HepG2 (cell line): ENCODE results near the gene ADGRL1. TPM values are rescaled to one million over a fixed set of nuclear protein-coding genes. Genes with fewer than 3 reads are reported as not detected.
"Not testable (repeated sequence)": the region's sequence is repeated elsewhere in the genome, so short reads cannot be mapped to it uniquely, and the experiment has no call there.

ENCODE experiments used
- ATAC-seq: fragments of 200-7000 bp; cut with Tn5 transposase; 3 replicates; pipeline ENCODE4 v1.9.1; 2020; ENCODE audit warnings: mild to moderate bottlenecking, moderate library complexity
- BruUV-seq: library from RNA; stranded (reverse); fragments of 400-500 nt; replicated peaks from 2 replicates; lab custom pipeline; 2021; lab: Mats Ljungman, UMichigan
- CTCF ChIA-PET: fragments of 300-600 bp; formaldehyde crosslinking; extraction: SDS; loops from one replicate; lab custom pipeline; 2021; ENCODE audit warnings: low total read pairs, inconsistent platforms, low intra/inter-chr PET ratio; lab: Yijun Ruan, JAX
- POLR2A ChIA-PET: fragments of 350-600 bp; sonication (Branson Sonifier 250); formaldehyde crosslinking; loops from one replicate; lab custom pipeline; 2020; ENCODE audit warnings: antibody characterized with exemption, inconsistent platforms; lab: Yijun Ruan, JAX
- DNase-seq: peaks from one replicate; pipeline ENCODE4 v3.0.0-alpha.2; 2015; ENCODE audit warnings: low spot score
- FAIRE-seq: peaks from 3 replicates; lab custom pipeline; 2011; peaks lifted over from hg19 to GRCh38; lab: Jason Lieb, UNC
- H2AFZ ChIP-seq: one replicate; pipeline ENCODE4 v1.6.1; 2011; ENCODE audit warnings: low read length, inconsistent platforms
- H3K27ac ChIP-seq: fragments of 300-600 bp; 3 replicates; pipeline ENCODE4 v1.8.0; 2011; ENCODE audit warnings: mixed run types, mild to moderate bottlenecking, mixed read lengths, low read length, inconsistent platforms; ENCODE audit not compliant: insufficient read depth; ENCODE audit errors: extremely low read length
- H3K27me3 ChIP-seq, 2 experiments: fragments of 200-600 bp in 1 of 2; 2 replicates in 1 of 2; 3 replicates in 1 of 2; pipeline versions ENCODE4 v1.6.0 to v1.8.0; 2011; ENCODE audit warnings: low read length in 2 of 2, mild to moderate bottlenecking in 2 of 2, moderate library complexity in 2 of 2, inconsistent platforms in 1 of 2; ENCODE audit not compliant: insufficient read depth in 2 of 2, control insufficient read depth in 1 of 2
- H3K36me3 ChIP-seq, 2 experiments: fragments of 200-600 bp in 1 of 2; replicated peaks in 1 of 2; 2 replicates in 1 of 2; 3 replicates in 1 of 2; pipeline versions ENCODE4 v1.5.1 to v1.8.0; 2011; ENCODE audit warnings: low read length in 2 of 2, inconsistent platforms in 1 of 2; ENCODE audit not compliant: insufficient read depth in 2 of 2, control insufficient read depth in 1 of 2
- H3K4me1 ChIP-seq: 2 replicates; pipeline ENCODE4 v1.5.1; 2012; ENCODE audit warnings: low read length, inconsistent platforms; ENCODE audit not compliant: insufficient read depth
- H3K4me2 ChIP-seq: 2 replicates; pipeline ENCODE4 v1.6.0; 2011; ENCODE audit warnings: low read depth, low read length, inconsistent platforms
- H3K4me3 ChIP-seq, 3 experiments: fragments of 200-600 bp in 1 of 3; sonication (generic), shearing (Covaris generic) in 1 of 3; replicated peaks in 1 of 3; 2 replicates each; pipeline ENCODE4 v1.5.1; 2011 to 2016; ENCODE audit warnings: low read length in 3 of 3, inconsistent platforms in 2 of 3, low read depth in 2 of 3, mild to moderate bottlenecking in 2 of 3, control low read depth in 1 of 3, mixed read lengths in 1 of 3; ENCODE audit not compliant: insufficient read depth in 1 of 3
- H3K79me2 ChIP-seq: one replicate; pipeline ENCODE4 v1.6.1; 2011; ENCODE audit warnings: low read length, inconsistent platforms; ENCODE audit not compliant: insufficient read depth
- H3K9ac ChIP-seq: 2 replicates; pipeline ENCODE4 v1.6.0; 2011; ENCODE audit warnings: mild to moderate bottlenecking, low read depth, low read length, inconsistent platforms; ENCODE audit not compliant: insufficient read depth
- H3K9me3 ChIP-seq: 2 replicates; pipeline ENCODE4 v1.5.1; 2012; ENCODE audit warnings: mild to moderate bottlenecking, low read length
- H4K20me1 ChIP-seq: 2 replicates; pipeline ENCODE4 v1.6.0; 2011; ENCODE audit warnings: inconsistent platforms, mild to moderate bottlenecking, low read length, moderate library complexity; ENCODE audit not compliant: insufficient read depth
- BATF2 ChIP-seq: sonication (generic); formaldehyde crosslinking; IDR thresholded peaks from 2 replicates; pipeline ENCODE4 v1.8.0; 2022; ENCODE audit warnings: mild to moderate bottlenecking, missing genetic modification reagents, moderate library complexity
- HIVEP1 ChIP-seq: sonication (generic); formaldehyde crosslinking; IDR thresholded peaks from 2 replicates; pipeline ENCODE4 v1.4.0; 2020; ENCODE audit warnings: mild to moderate bottlenecking, missing genetic modification reagents
- HNRNPH1 ChIP-seq: fragments of 200-400 bp; formaldehyde crosslinking; optimal IDR thresholded peaks from 2 replicates; pipeline ENCODE3; 2017; ENCODE audit warnings: mild to moderate bottlenecking, low read depth, low read length
- MXI1 ChIP-seq: IDR thresholded peaks from 3 replicates; pipeline ENCODE4 v1.6.1; 2012; ENCODE audit warnings: low read depth, low read length, inconsistent platforms, borderline replicate concordance
- PTBP1 ChIP-seq: fragments of 200-400 bp; formaldehyde crosslinking; IDR thresholded peaks from 2 replicates; pipeline ENCODE4 v1.6.1; 2018; ENCODE audit warnings: low read length, low read depth; ENCODE audit not compliant: poor library complexity, severe bottlenecking
- ZNF142 ChIP-seq: sonication (generic); formaldehyde crosslinking; IDR thresholded peaks from 2 replicates; pipeline ENCODE4 v1.4.0; 2020; ENCODE audit warnings: missing genetic modification reagents
- WGBS: methylation state at CpG from one replicate; pipeline ENCODE4 v1.1.6; 2017; ENCODE audit warnings: low lambda C conversion rate; 5-methylcytosine and 5-hydroxymethylcytosine counted together
- in situ Hi-C: cut with HindIII; loops from 2 replicates; pipeline ENCODE4 v1.10.0; 2017; ENCODE audit warnings: low pct_unique_long_range_greater_than_20kb; ENCODE audit not compliant: extremely low pct_ligation_motif_present
- intact Hi-C: fragments of 100-400 bp; cut with micrococcal nuclease; formaldehyde crosslinking; loops from one replicate; pipeline ENCODE4 v1.10.0; 2022; ENCODE audit not compliant: unreplicated experiment
- polyA plus RNA-seq, 8 experiments: library from polyadenylated mRNA; depleted of rRNA in 3 of 8; stranded (reverse) in 7 of 8; unstranded in 1 of 8; fragments of >200 nt; fragmentation: Illumina TruSeq in 4 of 8; extraction: Trizol in 4 of 8; gene quantifications; 2 replicates each; pipeline versions ENCODE4 v1.2.1 to v1.2.3, GENCODE V29; 2011 to 2016; ENCODE audit warnings: low read depth in 4 of 8, missing spikeins in 1 of 8, mixed read lengths in 1 of 8; ENCODE audit not compliant: insufficient read depth in 1 of 8
- total RNA-seq, 5 experiments: library from RNA; depleted of rRNA; stranded (reverse); fragments of >200 nt; fragmentation: Illumina TruSeq; extraction: Trizol; gene quantifications; 2 replicates each; pipeline ENCODE4 v1.2.3, GENCODE V29; 2016; ENCODE audit warnings: low read depth in 1 of 5

ADGRL1 gene
- total and polyA plus RNA-seq, 2 of the 13 experiments (the other 11 are each of a cell fraction or from before 2014, with no cell fraction given): 0.49 to 1.7 TPM

GRCh38 chr19:14222886-14223285 is 16.9 kb upstream of the ADGRL1 start (continued):
- TF ChIP-seq PTBP1 (no peak), MXI1 (no peak), BATF2 (no peak)

GRCh38 chr19:14221345-14221744 is 15.4 kb upstream of the ADGRL1 start:
- BruUV-seq, H3K36me3 ChIP-seq, H3K4me1 ChIP-seq, H3K4me3 ChIP-seq, DNase-seq, intact Hi-C loops, H3K9ac ChIP-seq, H3K27ac ChIP-seq, POLR2A ChIA-PET, H3K79me2 ChIP-seq, H3K9me3 ChIP-seq, CTCF ChIA-PET, H4K20me1 ChIP-seq, in situ Hi-C loops, FAIRE-seq, H3K27me3 ChIP-seq, H2AFZ ChIP-seq: not testable (repeated sequence)
- peak overlapping the region; percentile 23; the same call in 1 of the 2 replicates for H3K4me2 ChIP-seq
- WGBS: 12% methylated on average over 15 of the region's 19 CpGs
- ATAC-seq: peak; percentile 61

GRCh38 chr19:14218620-14219330 is 12.8 kb upstream of the ADGRL1 start:
- ATAC-seq: no peak
- CTCF ChIA-PET: no interaction called here

More at GRCh38 chr19:14218620-14219330, 12.8 kb upstream of the ADGRL1 start:
- Histone ChIP-seq H3K79me2 (no peaks in the 10 kb centered on the region), H4K20me1 (no peaks in the 10 kb centered on the region), H2AFZ (no peak overlapping the region), H3K4me3 (no peak overlapping the region), H3K9me3 (no peaks in the 10 kb centered on the region), H3K27ac (no peak overlapping the region), H3K4me1 (peaks cover 8% of the 10 kb centered on the region; the same call in 1 of the 2 replicates), H3K27me3 (no peaks in the 10 kb centered on the region), H3K4me2 (no peak overlapping the region), H3K9ac (no peak overlapping the region), H3K36me3 (no peaks in the 10 kb centered on the region)
- WGBS: 32% methylated on average over 12 of the region's 12 CpGs
- TF ChIP-seq ZNF142 (no peak), HNRNPH1 (no peak), HIVEP1 (CRISPR knock-in tag) (no peak)
- POLR2A ChIA-PET: no interaction called here
- DNase-seq (no peak), FAIRE-seq (no peak)
- BruUV-seq: no TSS peak
- intact Hi-C loops: no loop called here
- in situ Hi-C loops: no loop called here
